Measurements from ENCODE around the gene DEDD. TPM values are rescaled to one million over a fixed set of nuclear protein-coding genes. Genes with fewer than 3 reads are reported as not detected.

Gene DEDD
- total and polyA plus RNA-seq, 7 experiments from 2014 or later, result 34.0 to 48.7 (median 36.0) TPM

GRCh38 chr1:161083748-161084596 is 48.5 kb downstream of the DEDD start:
- ATAC-seq (no peak), DNase-seq (no peak)
- no peak overlapping the region for H3K4me3 Mint-ChIP-seq
- H3K4me3 ChIP-seq (ENCODE audit: low read length), result no peak overlapping the region
- peaks cover 0 to 4% (median 0%) of the 10 kb centered on the region in 5 donors for H3K27me3 Mint-ChIP-seq
- H3K9me3 Mint-ChIP-seq, result peaks cover 0 to 5% (median 0%) of the 10 kb centered on the region in 11 donors
- intact Hi-C loops (cut with micrococcal nuclease), result no loop called here
- no peak overlapping the region for H3K27ac ChIP-seq (ENCODE audit: low read depth, low read length)
- no peaks in the 10 kb centered on the region for H3K27me3 ChIP-seq (ENCODE audit: control insufficient read depth in 2 of 2, insufficient read depth in 2 of 2, low read length in 2 of 2)
- no peaks in the 10 kb centered on the region for H3K36me3 ChIP-seq (ENCODE audit: control insufficient read depth in 2 of 3, insufficient read depth in 3 of 3, low read length in 3 of 3)
- H3K36me3 Mint-ChIP-seq, result no peaks in the 10 kb centered on the region
- ChIA-PET CTCF (interaction anchor here (0.8 to 1.1 kb wide), 2 partner anchors 9 to 86 kb away, joined by 3 read pairs; no protein-coding TSS in a partner anchor), POLR2A (interaction anchor here (0.8 to 2.7 kb wide), 3 partner anchors 13 to 56 kb away, joined by 3 to 8 read pairs (median 4); partner anchors contain the start of gene KLHDC9)
- H3K9me3 ChIP-seq (ENCODE audit: control insufficient read depth in 2 of 3, low read length in 3 of 3), result no peaks in the 10 kb centered on the region
- no peak overlapping the region for H3K27ac Mint-ChIP-seq
- no peaks in the 10 kb centered on the region for H3K4me1 ChIP-seq (ENCODE audit: control insufficient read depth in 2 of 2, insufficient read depth in 2 of 2, low read length in 2 of 2)
- peaks cover 0 to 11% (median 0%) of the 10 kb centered on the region in 7 donors for H3K4me1 Mint-ChIP-seq

GRCh38 chr1:161082996-161083747 is 49.3 kb downstream of the DEDD start:
- H3K9me3 Mint-ChIP-seq, result peaks cover 0 to 5% (median 0%) of the 10 kb centered on the region in 11 donors
- ATAC-seq (peak; percentile 92), DNase-seq (peak in 1 of 9 donors; percentile 24)
- no peaks in the 10 kb centered on the region for H3K36me3 Mint-ChIP-seq
- peaks cover 0 to 10% (median 0%) of the 10 kb centered on the region in 7 donors for H3K4me1 Mint-ChIP-seq
- Histone ChIP-seq H3K4me3 (ENCODE audit: low read length) (no peak overlapping the region), H3K9me3 (ENCODE audit: control insufficient read depth in 2 of 3, low read length in 3 of 3) (no peaks in the 10 kb centered on the region), H3K27me3 (ENCODE audit: control insufficient read depth in 2 of 2, insufficient read depth in 2 of 2, low read length in 2 of 2) (no peaks in the 10 kb centered on the region), H3K36me3 (ENCODE audit: control insufficient read depth in 2 of 3, insufficient read depth in 3 of 3, low read length in 3 of 3) (no peaks in the 10 kb centered on the region), H3K27ac (ENCODE audit: low read depth, low read length) (no peak overlapping the region), H3K4me1 (ENCODE audit: control insufficient read depth in 2 of 2, insufficient read depth in 2 of 2, low read length in 2 of 2) (no peaks in the 10 kb centered on the region)
- intact Hi-C loops (cut with micrococcal nuclease), result no loop called here
- H3K27ac Mint-ChIP-seq, result no peak overlapping the region
- H3K4me3 Mint-ChIP-seq, result no peak overlapping the region
- peaks cover 0 to 4% (median 0%) of the 10 kb centered on the region in 5 donors for H3K27me3 Mint-ChIP-seq
- ChIA-PET CTCF (interaction anchor here (0.6 kb wide), 1 partner anchor 10 kb away, joined by 4 read pairs; no protein-coding TSS in a partner anchor), POLR2A (no interaction called here)

- Mint-ChIP-seq H3K36me3 (no peaks in the 10 kb centered on the region), H3K27ac (peak overlapping the region in 1 of 9 donors; percentile 44), H3K9me3 (peaks cover 0 to 4% (median 0%) of the 10 kb centered on the region in 11 donors), H3K27me3 (peaks cover 0 to 4% (median 0%) of the 10 kb centered on the region in 5 donors), H3K4me3 (peak overlapping the region in 1 of 10 donors; percentile 52), H3K4me1 (peaks cover 0 to 10% (median 0%) of the 10 kb centered on the region in 7 donors)
- H3K27me3 ChIP-seq (ENCODE audit: control insufficient read depth in 2 of 2, insufficient read depth in 2 of 2, low read length in 2 of 2), result no peaks in the 10 kb centered on the region
- ChIA-PET CTCF (interaction anchor here (0.6 kb wide), 1 partner anchor 10 kb away, joined by 4 read pairs; no protein-coding TSS in a partner anchor), POLR2A (no interaction called here)
- no peak overlapping the region for H3K4me3 ChIP-seq (ENCODE audit: low read length)
- intact Hi-C loops (cut with micrococcal nuclease), result no loop called here
- no peak for DNase-seq
- no peak for ATAC-seq
- no peaks in the 10 kb centered on the region for H3K9me3 ChIP-seq (ENCODE audit: control insufficient read depth in 2 of 3, low read length in 3 of 3)
- no peak overlapping the region for H3K27ac ChIP-seq (ENCODE audit: low read depth, low read length)
- H3K36me3 ChIP-seq (ENCODE audit: control insufficient read depth in 2 of 3, insufficient read depth in 3 of 3, low read length in 3 of 3), result no peaks in the 10 kb centered on the region
- no peaks in the 10 kb centered on the region for H3K4me1 ChIP-seq (ENCODE audit: control insufficient read depth in 2 of 2, insufficient read depth in 2 of 2, low read length in 2 of 2)
These were observed 50.0 kb downstream of the DEDD start for GRCh38 chr1:161082483-161082882.

- POLR2A ChIA-PET, result interaction anchor here (0.7 kb wide), 1 partner anchor 11 kb away, joined by 3 read pairs; no protein-coding TSS in a partner anchor
These were observed 50.9 kb downstream of the DEDD start for GRCh38 chr1:161081519-161081918.

GRCh38 chr1:161080441-161081405 is 51.7 kb downstream of the DEDD start:
- no peaks in the 10 kb centered on the region for H3K36me3 Mint-ChIP-seq
- Histone ChIP-seq H3K4me1 (ENCODE audit: control insufficient read depth in 2 of 2, insufficient read depth in 2 of 2, low read length in 2 of 2) (no peaks in the 10 kb centered on the region), H3K27me3 (ENCODE audit: control insufficient read depth in 2 of 2, insufficient read depth in 2 of 2, low read length in 2 of 2) (no peaks in the 10 kb centered on the region), H3K9me3 (ENCODE audit: control insufficient read depth in 2 of 3, low read length in 3 of 3) (no peaks in the 10 kb centered on the region), H3K27ac (ENCODE audit: low read depth, low read length) (no peak overlapping the region), H3K4me3 (ENCODE audit: low read length) (no peak overlapping the region), H3K36me3 (ENCODE audit: control insufficient read depth in 2 of 3, insufficient read depth in 3 of 3, low read length in 3 of 3) (no peaks in the 10 kb centered on the region)
- DNase-seq (no peak), ATAC-seq (no peak)
- no peak overlapping the region for H3K4me3 Mint-ChIP-seq
- ChIA-PET CTCF (no interaction called here), POLR2A (interaction anchor here (0.7 kb wide), 1 partner anchor 12 kb away, joined by 3 read pairs; no protein-coding TSS in a partner anchor)
- peaks cover 0 to 10% (median 0%) of the 10 kb centered on the region in 7 donors for H3K4me1 Mint-ChIP-seq
- intact Hi-C loops (cut with micrococcal nuclease), result no loop called here
- peak overlapping the region in 1 of 9 donors; percentile 1 for H3K27ac Mint-ChIP-seq
- no peaks in the 10 kb centered on the region for H3K9me3 Mint-ChIP-seq
- H3K27me3 Mint-ChIP-seq, result no peaks in the 10 kb centered on the region

More at GRCh38 chr1:161081519-161081918, 50.9 kb downstream of the DEDD start:
- CTCF ChIA-PET, result interaction anchor here (0.7 kb wide), 1 partner anchor 16 kb away, joined by 5 read pairs; the partner anchor contains the start of gene KLHDC9
- Mint-ChIP-seq H3K36me3 (no peaks in the 10 kb centered on the region), H3K27me3 (peaks cover 0 to 4% (median 0%) of the 10 kb centered on the region in 5 donors), H3K4me1 (peaks cover 0 to 10% (median 0%) of the 10 kb centered on the region in 7 donors), H3K4me3 (no peak overlapping the region), H3K9me3 (peaks cover 0 to 3% (median 0%) of the 10 kb centered on the region in 11 donors), H3K27ac (no peak overlapping the region)
- Histone ChIP-seq H3K27me3 (ENCODE audit: control insufficient read depth in 2 of 2, insufficient read depth in 2 of 2, low read length in 2 of 2) (no peaks in the 10 kb centered on the region), H3K36me3 (ENCODE audit: control insufficient read depth in 2 of 3, insufficient read depth in 3 of 3, low read length in 3 of 3) (no peaks in the 10 kb centered on the region), H3K9me3 (ENCODE audit: control insufficient read depth in 2 of 3, low read length in 3 of 3) (no peaks in the 10 kb centered on the region), H3K4me1 (ENCODE audit: control insufficient read depth in 2 of 2, insufficient read depth in 2 of 2, low read length in 2 of 2) (no peaks in the 10 kb centered on the region), H3K4me3 (ENCODE audit: low read length) (no peak overlapping the region), H3K27ac (ENCODE audit: low read depth, low read length) (no peak overlapping the region)
- intact Hi-C loops (cut with micrococcal nuclease), result no loop called here
- ATAC-seq (no peak), DNase-seq (no peak)

Data from naive thymus-derived CD4-positive, alpha-beta T cell (primary cell).